NK-92 treated with Interleukin-12 subunit alpha and Interleukin-12 subunit beta, amount 100 ng/mL, for 24 hours (cell line): Measurements from ENCODE around the gene DRC7.

ENCODE experiments used
- DNase-seq: peaks from one replicate; lab custom pipeline; 2025; lab: John Stamatoyannopoulos, UW

Gene DRC7

GRCh38 chr16:57694725-57695679, at the start of gene DRC7:
Gene DRC7 (plus strand): TSS chr16:57694806. CDS start chr16:57697950, 3,144 bp downstream.
- DNase-seq = no peak

- no peak for DNase-seq
These were observed 49.4 kb upstream of the DRC7 start for GRCh38 chr16:57645169-57645568.

- no peak for DNase-seq
These were observed 48.8 kb upstream of the DRC7 start for GRCh38 chr16:57645691-57646387.

GRCh38 chr16:57646388-57647039, 48.1 kb upstream of the DRC7 start:
- no peak for DNase-seq

- DNase-seq = no peak
These were observed 47.3 kb upstream of the DRC7 start for GRCh38 chr16:57647136-57647875.

DNA sequence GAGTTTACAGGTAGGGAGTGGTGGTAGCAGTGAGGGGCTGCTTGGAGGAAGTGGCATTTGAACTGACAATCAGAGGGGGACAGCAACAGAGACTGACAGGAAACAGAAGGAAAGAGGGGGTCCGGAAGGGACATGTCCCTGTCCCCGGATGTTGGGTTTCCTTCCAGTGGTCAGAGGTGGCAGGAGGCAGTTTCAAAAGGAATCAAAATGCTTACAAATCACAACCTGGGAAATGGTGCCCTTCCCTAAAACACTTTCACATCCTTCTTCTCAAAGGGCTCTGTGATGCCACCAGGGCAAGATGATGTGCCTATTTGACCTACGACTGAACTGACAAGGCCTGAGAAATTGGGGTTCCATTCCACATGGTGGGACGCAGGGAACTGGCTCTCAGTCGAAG, 46.5 kb upstream of the DRC7 start:
- no peak for DNase-seq

DNA sequence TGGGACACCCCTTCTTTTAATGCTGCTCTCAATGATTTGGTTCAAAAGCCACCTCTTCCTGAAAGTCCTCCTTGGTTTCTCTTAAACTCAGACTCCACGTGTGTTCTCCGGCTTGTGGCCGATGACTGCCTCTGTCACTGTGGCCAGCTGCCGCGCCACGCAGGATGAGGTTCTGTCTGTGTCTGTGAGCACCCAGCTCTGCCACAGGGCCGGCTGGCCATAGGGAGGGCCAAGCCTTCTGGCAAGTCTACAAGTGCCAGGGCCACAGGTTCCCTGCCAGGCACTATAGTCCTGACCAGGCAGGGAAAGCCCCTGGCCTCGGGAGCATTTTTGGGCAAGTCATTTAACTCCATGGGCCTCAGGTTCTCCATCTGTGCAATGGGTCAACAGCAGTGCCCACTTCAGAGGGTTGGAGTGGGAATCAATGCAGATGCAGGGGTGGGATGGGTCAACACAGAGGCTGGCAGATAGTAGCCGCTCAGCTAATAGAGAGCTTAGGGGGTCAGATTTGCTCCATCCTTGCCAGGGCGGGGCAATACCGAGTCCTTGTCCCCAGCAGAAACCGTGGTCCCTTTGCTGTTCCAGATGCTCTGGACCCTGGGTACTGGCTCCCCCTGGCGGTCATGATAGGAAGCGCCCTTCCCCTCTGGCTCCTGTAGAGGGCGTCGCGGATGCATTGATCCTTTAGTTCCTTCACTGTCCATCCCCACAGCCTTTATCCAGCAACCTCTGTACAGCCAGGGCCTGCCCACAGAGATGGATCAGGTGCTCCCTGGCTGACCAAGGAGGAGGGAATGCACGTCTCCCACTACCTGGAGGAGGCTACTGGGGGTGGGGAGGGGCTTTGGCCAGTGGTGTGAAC, 45.8 kb upstream of the DRC7 start:
- DNase-seq = peak; percentile 60

GRCh38 chr16:57649443-57649751, 45.2 kb upstream of the DRC7 start:
- DNase-seq = no peak

GRCh38 chr16:57649846-57650245, 44.8 kb upstream of the DRC7 start:
- DNase-seq = no peak

DNA sequence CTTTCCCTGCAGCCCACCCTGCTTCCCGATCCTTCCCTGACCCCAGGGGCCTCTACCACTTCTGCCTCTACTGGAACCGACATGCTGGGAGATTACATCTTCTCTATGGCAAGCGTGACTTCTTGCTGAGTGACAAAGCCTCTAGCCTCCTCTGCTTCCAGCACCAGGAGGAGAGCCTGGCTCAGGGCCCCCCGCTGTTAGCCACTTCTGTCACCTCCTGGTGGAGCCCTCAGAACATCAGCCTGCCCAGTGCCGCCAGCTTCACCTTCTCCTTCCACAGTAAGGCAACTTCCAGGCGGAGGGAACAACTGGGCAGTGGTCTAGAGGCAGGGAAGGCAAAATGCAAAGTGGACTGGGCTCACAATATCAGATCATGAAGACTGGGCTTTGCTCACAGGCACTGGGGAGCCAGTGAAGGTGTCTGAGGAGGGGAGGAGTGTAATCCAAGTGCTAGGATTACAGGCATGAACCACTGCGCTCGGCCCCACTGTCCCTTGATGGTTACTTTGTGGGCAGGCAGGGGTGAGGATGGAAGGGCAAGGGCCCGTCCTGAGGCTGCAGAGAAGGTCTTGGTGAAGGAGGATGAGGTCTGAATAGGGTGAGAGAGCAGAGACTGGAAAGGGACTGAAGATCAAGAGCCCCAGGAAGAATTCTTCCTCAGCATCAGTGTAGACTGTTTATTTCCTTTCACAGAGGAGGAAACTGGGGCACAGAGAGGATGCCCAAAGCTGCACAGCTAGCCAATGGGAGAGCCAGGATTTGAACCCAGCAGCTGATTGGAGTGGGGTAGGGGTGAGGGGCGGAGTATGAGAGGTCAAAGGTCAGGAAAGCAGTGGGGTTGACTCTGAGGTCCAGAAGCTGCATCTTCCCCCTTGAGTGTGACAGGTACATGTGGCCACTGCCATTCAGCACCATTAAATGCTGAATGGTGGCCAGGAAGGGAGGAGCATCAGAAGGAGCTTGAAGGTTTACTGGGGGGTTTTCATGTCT, 43.0 kb upstream of the DRC7 start:
- DNase-seq = peak; percentile 8

GRCh38 chr16:57652695-57653471, 41.7 kb upstream of the DRC7 start:
- DNase-seq = no peak

DNA sequence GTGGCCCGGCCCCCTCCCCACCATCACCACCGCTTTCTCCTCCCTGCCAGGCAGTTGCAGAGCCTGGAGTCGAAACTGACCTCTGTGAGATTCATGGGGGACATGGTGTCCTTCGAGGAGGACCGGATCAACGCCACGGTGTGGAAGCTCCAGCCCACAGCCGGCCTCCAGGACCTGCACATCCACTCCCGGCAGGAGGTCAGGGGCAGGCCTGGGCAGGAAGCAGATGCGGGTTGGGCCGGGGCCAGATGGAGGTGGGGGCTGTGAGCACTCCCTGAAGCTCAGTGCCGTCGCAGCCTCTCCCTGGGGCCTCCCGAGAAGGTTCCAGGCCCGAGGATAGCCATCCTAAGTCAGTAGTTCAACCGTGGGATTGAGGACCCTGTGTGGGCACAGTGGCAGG, 40.7 kb upstream of the DRC7 start:
- no peak for DNase-seq

DNA sequence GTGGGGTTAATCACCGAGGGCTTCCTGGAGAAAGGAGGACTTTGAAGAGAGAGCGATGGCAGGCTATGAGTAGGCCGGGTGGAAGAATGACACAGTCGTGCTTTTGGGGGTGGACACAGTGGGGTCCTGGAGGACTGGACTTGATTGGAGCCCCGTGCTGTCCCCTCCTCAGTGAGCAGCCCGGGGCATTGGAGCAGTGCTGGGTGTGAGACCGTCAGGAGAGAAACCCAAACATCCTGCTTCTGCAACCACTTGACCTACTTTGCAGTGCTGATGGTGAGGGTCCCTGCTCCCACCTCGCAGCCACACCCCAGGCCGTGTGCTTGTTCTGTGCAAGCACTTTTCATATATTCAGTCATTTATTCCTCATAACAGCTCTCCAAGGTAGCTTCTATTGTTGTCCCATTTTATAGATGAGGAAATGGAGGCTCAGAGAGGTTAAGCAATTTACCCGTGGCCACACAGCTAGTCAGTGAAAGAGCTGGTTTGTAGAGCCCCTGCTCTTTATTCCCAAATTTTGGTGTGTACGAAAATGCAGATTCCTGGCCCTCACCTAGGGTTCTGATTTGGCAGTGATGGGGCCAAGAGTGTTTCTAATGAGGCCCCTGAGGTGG, 38.2 kb upstream of the DRC7 start:
- no peak for DNase-seq

DNA sequence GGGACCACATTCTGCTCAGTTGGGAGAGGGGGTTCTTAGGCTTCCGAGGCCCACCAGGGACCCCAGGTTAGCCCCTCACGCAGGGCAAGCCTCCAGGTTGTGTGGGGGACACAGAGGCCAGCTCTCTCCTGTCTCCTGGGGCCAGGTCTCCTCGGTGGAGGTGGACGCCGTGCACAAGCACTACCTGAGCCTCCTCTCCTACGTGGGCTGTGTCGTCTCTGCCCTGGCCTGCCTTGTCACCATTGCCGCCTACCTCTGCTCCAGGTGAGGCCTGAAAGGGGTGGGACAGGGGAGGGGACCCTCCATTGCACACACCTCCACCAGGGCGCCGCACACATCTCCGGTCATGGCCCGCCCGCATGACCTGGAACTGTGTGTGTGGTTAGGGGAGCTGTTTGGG, 37.4 kb upstream of the DRC7 start:
- no peak for DNase-seq

DNA sequence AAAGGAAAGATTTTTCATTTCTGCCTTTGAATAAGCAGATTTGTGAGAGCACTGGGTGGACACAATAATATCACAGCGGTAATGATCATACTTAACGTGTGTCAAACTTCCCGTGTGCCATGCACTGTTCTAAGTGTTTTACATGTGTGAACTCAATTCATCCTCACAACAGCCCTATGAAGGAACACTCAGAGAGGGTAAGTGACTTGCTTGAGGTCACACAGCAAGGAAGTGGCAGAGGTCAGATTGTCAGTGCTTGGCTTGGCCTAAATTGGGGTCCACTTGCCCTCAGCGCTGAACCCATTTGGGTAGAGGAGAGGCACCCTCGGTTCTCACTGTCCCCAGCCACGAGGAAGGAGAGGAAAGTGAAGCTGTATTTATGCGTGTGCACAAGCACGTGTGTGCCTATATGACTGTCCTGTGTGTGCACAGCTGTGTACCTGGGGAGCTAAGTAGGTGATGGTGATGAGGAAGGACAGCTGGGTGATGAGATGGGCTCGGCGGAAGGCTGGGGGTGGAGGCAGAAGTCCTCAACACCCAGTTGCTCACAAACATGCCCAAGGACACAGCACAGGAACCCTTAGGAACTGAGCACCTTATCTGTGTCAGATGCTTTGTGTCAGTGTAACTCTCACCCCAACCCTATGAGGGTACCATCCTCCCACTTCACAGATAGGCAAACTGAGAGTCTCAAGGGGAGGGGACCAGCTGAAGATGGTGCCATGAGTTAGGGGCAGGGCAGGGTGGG, 36.3 kb upstream of the DRC7 start:
- DNase-seq = no peak

DNA sequence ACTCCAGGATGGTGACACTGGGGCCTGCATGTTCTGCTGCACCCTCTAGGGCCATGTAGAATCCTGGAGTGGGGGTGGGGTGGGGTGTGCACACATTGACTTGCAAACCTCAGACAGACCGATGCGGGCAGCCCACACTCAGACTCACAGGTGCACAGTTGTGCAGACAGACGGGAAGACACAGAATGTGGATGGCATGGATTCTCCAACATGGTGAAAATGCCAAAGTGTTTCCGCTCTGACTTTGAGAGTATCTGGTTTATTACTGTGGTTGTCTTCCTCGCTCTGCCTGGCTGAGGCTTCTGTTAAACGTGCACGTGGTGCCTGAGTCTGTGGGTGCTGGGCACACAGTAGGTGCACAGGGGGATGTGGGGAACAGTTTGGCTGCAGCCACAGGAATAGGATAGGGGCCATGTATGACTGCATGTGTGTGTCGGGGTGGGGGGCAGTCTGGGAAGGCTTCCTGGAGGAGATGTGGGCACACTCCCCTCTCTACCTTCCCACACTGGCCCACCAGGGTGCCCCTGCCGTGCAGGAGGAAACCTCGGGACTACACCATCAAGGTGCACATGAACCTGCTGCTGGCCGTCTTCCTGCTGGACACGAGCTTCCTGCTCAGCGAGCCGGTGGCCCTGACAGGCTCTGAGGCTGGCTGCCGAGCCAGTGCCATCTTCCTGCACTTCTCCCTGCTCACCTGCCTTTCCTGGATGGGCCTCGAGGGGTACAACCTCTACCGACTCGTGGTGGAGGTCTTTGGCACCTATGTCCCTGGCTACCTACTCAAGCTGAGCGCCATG, 35.5 kb upstream of the DRC7 start:
- no peak for DNase-seq
